Measurements from ENCODE around the gene TSC22D2. TPM values are rescaled to one million over a fixed set of nuclear protein-coding genes. Genes with fewer than 3 reads are reported as not detected.

The TSC22D2 gene
- polyA plus RNA-seq, 3 donors = 5.1 to 12.9 (median 5.7) TPM

GRCh38 chr3:150396491-150396890 is 11.6 kb upstream of the TSC22D2 start:
- intact Hi-C loops (cut with micrococcal nuclease) = no loop called here
- H3K36me3 ChIP-seq (replicated peaks in 1 of 2; ENCODE audit: control insufficient read depth in 1 of 2, insufficient read depth in 2 of 2, low read length in 2 of 2) = no peaks in the 10 kb centered on the region
- Mint-ChIP-seq H3K27ac (no peak overlapping the region), H3K4me3 (no peak overlapping the region), H3K27me3 (ENCODE audit: low read depth in 3 of 3) (peaks cover 0 to 3% (median 0%) of the 10 kb centered on the region in 3 donors), H3K9me3 (no peaks in the 10 kb centered on the region), H3K36me3 (no peaks in the 10 kb centered on the region), H3K4me1 (peaks cover 2% of the 10 kb centered on the region)
- H3K4me1 ChIP-seq (ENCODE audit: control insufficient read depth in 1 of 2, insufficient read depth in 2 of 2, low read length in 2 of 2) = no peaks in the 10 kb centered on the region
- H3K4me2 ChIP-seq (replicated peaks; ENCODE audit: extremely low read depth, low read length, poor library complexity, severe bottlenecking) = no peak overlapping the region
- no peak overlapping the region for H3K4me3 ChIP-seq (replicated peaks in 1 of 3; ENCODE audit: low read depth in 2 of 3, low read length in 3 of 3)
- H3K27ac ChIP-seq (ENCODE audit: low read depth in 1 of 2, low read length in 2 of 2) = no peak overlapping the region
- H3K79me2 ChIP-seq (ENCODE audit: insufficient read depth, low read length) = no peaks in the 10 kb centered on the region
- no peaks in the 10 kb centered on the region for H3K27me3 ChIP-seq (ENCODE audit: control insufficient read depth in 2 of 2, insufficient read depth in 2 of 2, low read length in 2 of 2)
- no peak overlapping the region for H2AFZ ChIP-seq (ENCODE audit: insufficient read depth, low read depth, low read length, poor library complexity, severe bottlenecking)
- H3K9ac ChIP-seq (ENCODE audit: insufficient read depth, low read length, poor library complexity, severe bottlenecking) = no peak overlapping the region
- TF ChIP-seq CTCF (IDR thresholded peaks at IDR 0.05) = no peak
- no peaks in the 10 kb centered on the region for H3K9me3 ChIP-seq (replicated peaks in 1 of 2; ENCODE audit: control insufficient read depth in 1 of 2, insufficient read depth in 1 of 2, low read length in 2 of 2)
- DNase-seq = no peak
- WGBS (ENCODE audit: insufficient coverage) = no CpG with 5 or more reads among the region's 1 CpG
- H4K20me1 ChIP-seq (ENCODE audit: insufficient read depth, low read length) = no peaks in the 10 kb centered on the region

GRCh38 chr3:150396956-150397550 is 11.0 kb upstream of the TSC22D2 start:
- H2AFZ ChIP-seq (ENCODE audit: insufficient read depth, low read depth, low read length, poor library complexity, severe bottlenecking) = no peak overlapping the region
- no peak overlapping the region for H3K27ac Mint-ChIP-seq
- H3K36me3 ChIP-seq (replicated peaks in 1 of 2; ENCODE audit: control insufficient read depth in 1 of 2, insufficient read depth in 2 of 2, low read length in 2 of 2) = no peaks in the 10 kb centered on the region
- no peaks in the 10 kb centered on the region for H3K36me3 Mint-ChIP-seq
- peaks cover 0 to 3% (median 0%) of the 10 kb centered on the region in 3 donors for H3K27me3 Mint-ChIP-seq (ENCODE audit: low read depth in 3 of 3)
- H3K27me3 ChIP-seq (ENCODE audit: control insufficient read depth in 2 of 2, insufficient read depth in 2 of 2, low read length in 2 of 2) = no peaks in the 10 kb centered on the region
- WGBS (ENCODE audit: insufficient coverage) = no CpG with 5 or more reads among the region's 3 CpGs
- intact Hi-C loops (cut with micrococcal nuclease) = no loop called here
- H3K9me3 Mint-ChIP-seq = no peaks in the 10 kb centered on the region
- DNase-seq = no peak
- H3K9ac ChIP-seq (ENCODE audit: insufficient read depth, low read length, poor library complexity, severe bottlenecking) = no peak overlapping the region
- no peak overlapping the region for H3K27ac ChIP-seq (ENCODE audit: low read depth in 1 of 2, low read length in 2 of 2)
- H3K4me1 Mint-ChIP-seq = peaks cover 2% of the 10 kb centered on the region
- H3K4me2 ChIP-seq (replicated peaks; ENCODE audit: extremely low read depth, low read length, poor library complexity, severe bottlenecking) = no peak overlapping the region
- H3K9me3 ChIP-seq (replicated peaks in 1 of 2; ENCODE audit: control insufficient read depth in 1 of 2, insufficient read depth in 1 of 2, low read length in 2 of 2) = no peaks in the 10 kb centered on the region
- H3K4me3 ChIP-seq (replicated peaks in 1 of 3; ENCODE audit: low read depth in 2 of 3, low read length in 3 of 3) = no peak overlapping the region
- H4K20me1 ChIP-seq (ENCODE audit: insufficient read depth, low read length) = no peaks in the 10 kb centered on the region
- H3K4me1 ChIP-seq (ENCODE audit: control insufficient read depth in 1 of 2, insufficient read depth in 2 of 2, low read length in 2 of 2) = no peaks in the 10 kb centered on the region
- no peaks in the 10 kb centered on the region for H3K79me2 ChIP-seq (ENCODE audit: insufficient read depth, low read length)
- H3K4me3 Mint-ChIP-seq = no peak overlapping the region
- no peak for TF ChIP-seq CTCF (IDR thresholded peaks at IDR 0.05)
